BLaER1 treated with 17β-estradiol and CSF1 and Interleukin-3, amounts not matched to agents 10 nM and 100 nM (cell line): ENCODE results near the gene RIC8B.

Experiments
- H3K27ac ChIP-seq, 11 experiments: shearing (Covaris generic); formaldehyde crosslinking; 2 replicates each; pipeline ENCODE4 v1.8.1; 2022
- H3K27me3 ChIP-seq, 11 experiments: shearing (Covaris generic); formaldehyde crosslinking; 2 replicates each; pipeline ENCODE4 v1.8.1; 2022
- H3K36me3 ChIP-seq, 11 experiments: shearing (Covaris generic); formaldehyde crosslinking; 2 replicates each; pipeline ENCODE4 v1.8.1; 2022
- H3K4me1 ChIP-seq, 10 experiments: shearing (Covaris generic); formaldehyde crosslinking; 2 replicates each; pipeline ENCODE4 v1.8.1; 2022
- H3K4me2 ChIP-seq, 11 experiments: shearing (Covaris generic); formaldehyde crosslinking; 2 replicates each; pipeline ENCODE4 v1.8.1; 2022
- H3K4me3 ChIP-seq, 10 experiments: shearing (Covaris generic); formaldehyde crosslinking; 2 replicates each; pipeline ENCODE4 v1.8.1; 2022
- H3K9ac ChIP-seq, 11 experiments: shearing (Covaris generic); formaldehyde crosslinking; 2 replicates each; pipeline ENCODE4 v1.8.1; 2022
- H3K9me3 ChIP-seq, 11 experiments: shearing (Covaris generic); formaldehyde crosslinking; replicated peaks in 1 of 11; 2 replicates each; pipeline ENCODE4 v1.8.1; 2022
- H4K20me1 ChIP-seq, 11 experiments: shearing (Covaris generic); formaldehyde crosslinking; 2 replicates each; pipeline ENCODE4 v1.8.1; 2022
- Cebpa-rat ChIP-seq, 11 experiments: shearing (Covaris generic); IDR thresholded peaks; 2 replicates each; pipeline ENCODE4 v1.8.1; 2022

The RIC8B gene

GRCh38 chr12:106780010-106780631 is 5.6 kb downstream of the RIC8B start:
- no peaks in the 10 kb centered on the region for H3K27me3 ChIP-seq
- peaks cover 22 to 57% (median 36%) of the 10 kb centered on the region in 11 experiments for H3K36me3 ChIP-seq
- peaks cover 0 to 10% (median 5%) of the 10 kb centered on the region in 11 experiments; a peak in 5 of 22 replicates for H3K9me3 ChIP-seq
- no peak overlapping the region for H3K9ac ChIP-seq
- TF ChIP-seq Cebpa-rat (IDR thresholded peaks at IDR 0.05), result no peak
- peaks cover 0 to 24% (median 8%) of the 10 kb centered on the region in 11 experiments; a peak in 10 of 22 replicates for H4K20me1 ChIP-seq
- no peak overlapping the region for H3K4me2 ChIP-seq
- H3K27ac ChIP-seq, result no peak overlapping the region
- no peak overlapping the region for H3K4me3 ChIP-seq
- H3K4me1 ChIP-seq, result peaks cover 8 to 18% (median 10%) of the 10 kb centered on the region in 10 experiments; a peak in 19 of 20 replicates

- Histone ChIP-seq H3K4me3 (no peak overlapping the region), H4K20me1 (peaks cover 0 to 18% (median 8%) of the 10 kb centered on the region in 11 experiments; a peak in 10 of 22 replicates), H3K36me3 (peaks cover 46 to 71% (median 57%) of the 10 kb centered on the region in 11 experiments), H3K27me3 (no peaks in the 10 kb centered on the region), H3K4me2 (no peak overlapping the region), H3K27ac (no peak overlapping the region), H3K9ac (no peak overlapping the region), H3K4me1 (no peaks in the 10 kb centered on the region), H3K9me3 (peaks cover 0 to 30% (median 15%) of the 10 kb centered on the region in 11 experiments; a peak in 19 of 22 replicates)
- no peak for TF ChIP-seq Cebpa-rat (IDR thresholded peaks at IDR 0.05)
Measured at GRCh38 chr12:106782619-106783018, 8.1 kb downstream of the RIC8B start.

- peaks cover 0 to 33% (median 22%) of the 10 kb centered on the region in 11 experiments; a peak in 19 of 22 replicates for H3K9me3 ChIP-seq
- H4K20me1 ChIP-seq, result peaks cover 0 to 18% (median 8%) of the 10 kb centered on the region in 11 experiments; a peak in 10 of 22 replicates
- H3K4me3 ChIP-seq, result no peak overlapping the region
- no peaks in the 10 kb centered on the region for H3K4me1 ChIP-seq
- H3K27ac ChIP-seq, result no peak overlapping the region
- no peak overlapping the region for H3K9ac ChIP-seq
- no peak for TF ChIP-seq Cebpa-rat (IDR thresholded peaks at IDR 0.05)
- H3K36me3 ChIP-seq, result peaks cover 54 to 75% (median 63%) of the 10 kb centered on the region in 11 experiments
- H3K27me3 ChIP-seq, result no peaks in the 10 kb centered on the region
- H3K4me2 ChIP-seq, result no peak overlapping the region
Measured at GRCh38 chr12:106783515-106783914, 9.0 kb downstream of the RIC8B start.

GRCh38 chr12:106790020-106790419 is 15.5 kb downstream of the RIC8B start:
- H3K4me3 ChIP-seq, result no peak overlapping the region
- peaks cover 0 to 34% (median 22%) of the 10 kb centered on the region in 11 experiments; a peak in 19 of 22 replicates for H3K9me3 ChIP-seq
- no peaks in the 10 kb centered on the region for H3K27me3 ChIP-seq
- no peak overlapping the region for H3K4me2 ChIP-seq
- no peak overlapping the region for H3K9ac ChIP-seq
- no peak for TF ChIP-seq Cebpa-rat (IDR thresholded peaks at IDR 0.05)
- no peaks in the 10 kb centered on the region for H4K20me1 ChIP-seq
- H3K4me1 ChIP-seq, result no peaks in the 10 kb centered on the region
- no peak overlapping the region for H3K27ac ChIP-seq
- H3K36me3 ChIP-seq, result peaks cover 61 to 93% (median 72%) of the 10 kb centered on the region in 11 experiments

- Histone ChIP-seq H3K27me3 (no peaks in the 10 kb centered on the region), H3K4me1 (no peaks in the 10 kb centered on the region), H3K9ac (no peak overlapping the region), H3K27ac (no peak overlapping the region), H4K20me1 (no peaks in the 10 kb centered on the region), H3K4me3 (no peak overlapping the region), H3K9me3 (peaks cover 0 to 26% (median 18%) of the 10 kb centered on the region in 11 experiments; a peak in 19 of 22 replicates), H3K4me2 (no peak overlapping the region), H3K36me3 (peaks cover 49 to 91% (median 61%) of the 10 kb centered on the region in 11 experiments)
- TF ChIP-seq Cebpa-rat (IDR thresholded peaks at IDR 0.05), result no peak
Measured at GRCh38 chr12:106791531-106791930, 17.0 kb downstream of the RIC8B start.

- no peak overlapping the region for H3K4me2 ChIP-seq
- no peak for TF ChIP-seq Cebpa-rat (IDR thresholded peaks at IDR 0.05)
- no peaks in the 10 kb centered on the region for H4K20me1 ChIP-seq
- H3K9ac ChIP-seq, result no peak overlapping the region
- no peaks in the 10 kb centered on the region for H3K27me3 ChIP-seq
- H3K36me3 ChIP-seq, result peaks cover 22 to 81% (median 33%) of the 10 kb centered on the region in 11 experiments
- no peak overlapping the region for H3K4me3 ChIP-seq
- H3K9me3 ChIP-seq, result peaks cover 0 to 2% (median 0%) of the 10 kb centered on the region in 11 experiments; a peak in 1 of 22 replicates
- no peak overlapping the region for H3K27ac ChIP-seq
- H3K4me1 ChIP-seq, result no peaks in the 10 kb centered on the region
Measured at GRCh38 chr12:106794369-106794768, 19.9 kb downstream of the RIC8B start.

GRCh38 chr12:106801167-106801708 is 26.8 kb downstream of the RIC8B start:
- no peak for TF ChIP-seq Cebpa-rat (IDR thresholded peaks at IDR 0.05)
- Histone ChIP-seq H3K4me2 (no peak overlapping the region), H3K36me3 (peaks cover 17 to 44% (median 29%) of the 10 kb centered on the region in 11 experiments), H3K4me1 (no peaks in the 10 kb centered on the region), H3K27ac (no peak overlapping the region), H3K4me3 (no peak overlapping the region), H3K9me3 (no peaks in the 10 kb centered on the region), H3K27me3 (no peaks in the 10 kb centered on the region), H3K9ac (no peak overlapping the region), H4K20me1 (no peaks in the 10 kb centered on the region)

GRCh38 chr12:106801830-106802533 is 27.5 kb downstream of the RIC8B start:
- H3K36me3 ChIP-seq, result peaks cover 24 to 50% (median 35%) of the 10 kb centered on the region in 11 experiments
- H3K27me3 ChIP-seq, result no peaks in the 10 kb centered on the region
- H3K4me3 ChIP-seq, result no peak overlapping the region
- no peaks in the 10 kb centered on the region for H3K9me3 ChIP-seq
- no peak overlapping the region for H3K27ac ChIP-seq
- no peaks in the 10 kb centered on the region for H3K4me1 ChIP-seq
- no peaks in the 10 kb centered on the region for H4K20me1 ChIP-seq
- H3K9ac ChIP-seq, result no peak overlapping the region
- no peak for TF ChIP-seq Cebpa-rat (IDR thresholded peaks at IDR 0.05)
- H3K4me2 ChIP-seq, result no peak overlapping the region

GRCh38 chr12:106804668-106805067 is 30.2 kb downstream of the RIC8B start:
- Histone ChIP-seq H3K9ac (no peak overlapping the region), H3K27ac (no peak overlapping the region), H3K36me3 (peaks cover 28 to 45% (median 38%) of the 10 kb centered on the region in 11 experiments), H4K20me1 (no peaks in the 10 kb centered on the region), H3K27me3 (no peaks in the 10 kb centered on the region), H3K9me3 (no peaks in the 10 kb centered on the region), H3K4me3 (no peak overlapping the region), H3K4me1 (no peaks in the 10 kb centered on the region), H3K4me2 (no peak overlapping the region)
- no peak for TF ChIP-seq Cebpa-rat (IDR thresholded peaks at IDR 0.05)
